ENCODE data around the gene FAN1. TPM values are rescaled to one million over a fixed set of nuclear protein-coding genes. Genes with fewer than 3 reads are reported as not detected.

FAN1 gene
- polyA plus RNA-seq, 3 donors = 0.38 to 7.9 (median 0.95) TPM

DNA sequence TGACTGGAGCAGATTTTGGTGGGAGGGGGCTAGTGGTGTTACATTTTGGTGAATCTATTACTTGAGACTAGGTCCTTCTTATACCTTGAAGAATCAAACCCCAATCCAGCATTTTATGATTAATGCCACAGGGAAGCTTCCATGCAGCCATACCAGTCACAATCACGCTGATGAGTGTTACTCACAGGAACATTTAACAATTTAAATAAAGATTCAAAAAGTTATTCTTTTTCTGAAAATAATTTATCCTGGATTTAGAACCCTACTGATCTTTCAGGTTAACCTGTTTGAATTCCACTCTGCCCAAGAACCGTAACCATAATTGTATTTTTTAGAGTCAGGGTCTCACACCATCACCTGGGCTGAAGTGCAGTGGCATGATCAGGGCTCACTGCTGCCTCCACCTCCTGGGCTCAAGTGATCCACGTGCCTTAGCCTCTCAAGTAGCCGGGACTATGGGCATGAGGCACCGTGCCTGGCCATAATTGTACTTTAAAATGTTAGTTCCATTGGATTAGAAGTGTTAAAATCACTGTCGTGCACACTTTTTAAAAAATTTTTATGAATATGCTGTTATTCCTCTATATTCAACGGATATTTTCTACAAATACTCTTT, 88.6 kb downstream of the FAN1 start:
- WGBS (ENCODE audit: insufficient coverage) = 92% methylated on average over 1 of the region's 7 CpGs
- no peaks in the 10 kb centered on the region for H3K27me3 ChIP-seq (ENCODE audit: control insufficient read depth in 2 of 2, insufficient read depth in 2 of 2, low read length in 2 of 2)

More for the DNA sequence above, 88.6 kb downstream of the FAN1 start:
- peaks cover 0 to 3% (median 2%) of the 10 kb centered on the region in 3 donors for H3K27me3 Mint-ChIP-seq (ENCODE audit: low read depth in 3 of 3)
- H3K4me3 Mint-ChIP-seq = peak overlapping the region; percentile 81 to 92
- DNase-seq = no peak
- peaks cover 38% of the 10 kb centered on the region for H3K79me2 ChIP-seq (ENCODE audit: insufficient read depth, low read length)
- peak overlapping the region; percentile 75 to 93 (median 86) for H3K27ac Mint-ChIP-seq
- H3K4me1 ChIP-seq (ENCODE audit: control insufficient read depth in 1 of 2, insufficient read depth in 2 of 2, low read length in 2 of 2) = peaks cover 15 to 28% of the 10 kb centered on the region in 2 donors
- H3K4me3 ChIP-seq (replicated peaks in 1 of 3; ENCODE audit: low read depth in 2 of 3, low read length in 3 of 3) = peak overlapping the region; percentile 57 to 99 (median 87)
- H3K9me3 ChIP-seq (replicated peaks in 1 of 2; ENCODE audit: control insufficient read depth in 1 of 2, insufficient read depth in 1 of 2, low read length in 2 of 2) = no peaks in the 10 kb centered on the region
- peaks cover 30% of the 10 kb centered on the region for H4K20me1 ChIP-seq (ENCODE audit: insufficient read depth, low read length)
- H3K9me3 Mint-ChIP-seq = peaks cover 0 to 3% (median 1%) of the 10 kb centered on the region in 7 donors
- H3K4me1 Mint-ChIP-seq = peaks cover 18% of the 10 kb centered on the region
- peak overlapping the region; percentile 84 for H2AFZ ChIP-seq (ENCODE audit: insufficient read depth, low read depth, low read length, poor library complexity, severe bottlenecking)
- TF ChIP-seq, protein P1, sequence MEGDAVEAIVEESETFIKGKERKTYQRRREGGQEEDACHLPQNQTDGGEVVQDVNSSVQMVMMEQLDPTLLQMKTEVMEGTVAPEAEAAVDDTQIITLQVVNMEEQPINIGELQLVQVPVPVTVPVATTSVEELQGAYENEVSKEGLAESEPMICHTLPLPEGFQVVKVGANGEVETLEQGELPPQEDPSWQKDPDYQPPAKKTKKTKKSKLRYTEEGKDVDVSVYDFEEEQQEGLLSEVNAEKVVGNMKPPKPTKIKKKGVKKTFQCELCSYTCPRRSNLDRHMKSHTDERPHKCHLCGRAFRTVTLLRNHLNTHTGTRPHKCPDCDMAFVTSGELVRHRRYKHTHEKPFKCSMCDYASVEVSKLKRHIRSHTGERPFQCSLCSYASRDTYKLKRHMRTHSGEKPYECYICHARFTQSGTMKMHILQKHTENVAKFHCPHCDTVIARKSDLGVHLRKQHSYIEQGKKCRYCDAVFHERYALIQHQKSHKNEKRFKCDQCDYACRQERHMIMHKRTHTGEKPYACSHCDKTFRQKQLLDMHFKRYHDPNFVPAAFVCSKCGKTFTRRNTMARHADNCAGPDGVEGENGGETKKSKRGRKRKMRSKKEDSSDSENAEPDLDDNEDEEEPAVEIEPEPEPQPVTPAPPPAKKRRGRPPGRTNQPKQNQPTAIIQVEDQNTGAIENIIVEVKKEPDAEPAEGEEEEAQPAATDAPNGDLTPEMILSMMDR (IDR thresholded peaks at IDR 0.05) = no peak
- H3K36me3 Mint-ChIP-seq = peaks cover 11 to 15% of the 10 kb centered on the region in 2 donors
- H3K27ac ChIP-seq (ENCODE audit: low read depth in 1 of 2, low read length in 2 of 2) = peak overlapping the region; percentile 51 to 98
- peak overlapping the region; percentile 99 for H3K9ac ChIP-seq (ENCODE audit: insufficient read depth, low read length, poor library complexity, severe bottlenecking)
- H3K4me2 ChIP-seq (replicated peaks; ENCODE audit: extremely low read depth, low read length, poor library complexity, severe bottlenecking) = peak overlapping the region; percentile 93
- H3K36me3 ChIP-seq (replicated peaks in 1 of 2; ENCODE audit: control insufficient read depth in 1 of 2, insufficient read depth in 2 of 2, low read length in 2 of 2) = peaks cover 5 to 11% of the 10 kb centered on the region in 2 donors
- intact Hi-C loops (cut with micrococcal nuclease) = loop anchor here in 1 of 2 donors (5.0 to 10.0 kb wide), 2 partner anchors 52 to 335 kb away; partner anchors contain the start of gene KLF13

Small RNA genes lying within 50 kb of the gene (small RNA-seq; reads per million reads assigned to genes)
- not detected for gene RNU6-466P (ENCODE audit: insufficient read length, low read depth)

Other genes with a start within 250 kb of the FAN1 start
- gene MTMR10, start 87.7 kb downstream of the FAN1 start, polyA plus RNA-seq = 10 to 100 TPM in 2 of 3 donors, 1 to 10 TPM in 1; 8.7 to 23.3 (median 15.9) TPM
- under 1 TPM in 2 of 3 donors, not detected in 1; 0.03 to 0.04 TPM for gene TRPM1, start 197.8 kb downstream of the FAN1 start, polyA plus RNA-seq

Data from CD14-positive monocyte (primary cell).